CD4-positive, alpha-beta T cell treated with Interleukin-4 for 1 hour (primary cell): ENCODE measurements around the gene HNF1B.

Source experiments
- DNase-seq, 2 donors: peaks; one replicate each; pipeline ENCODE4 v3.0.0-alpha.2; 2020 to 2022

Gene HNF1B

GRCh38 chr17:37761059-37761458 lies 16.2 kb upstream of the HNF1B start:
- no peak for DNase-seq

- DNase-seq: no peak
Observed at GRCh38 chr17:37759014-37759637, 14.3 kb upstream of the HNF1B start.

GRCh38 chr17:37756051-37756450 lies 11.2 kb upstream of the HNF1B start:
- no peak for DNase-seq

DNA sequence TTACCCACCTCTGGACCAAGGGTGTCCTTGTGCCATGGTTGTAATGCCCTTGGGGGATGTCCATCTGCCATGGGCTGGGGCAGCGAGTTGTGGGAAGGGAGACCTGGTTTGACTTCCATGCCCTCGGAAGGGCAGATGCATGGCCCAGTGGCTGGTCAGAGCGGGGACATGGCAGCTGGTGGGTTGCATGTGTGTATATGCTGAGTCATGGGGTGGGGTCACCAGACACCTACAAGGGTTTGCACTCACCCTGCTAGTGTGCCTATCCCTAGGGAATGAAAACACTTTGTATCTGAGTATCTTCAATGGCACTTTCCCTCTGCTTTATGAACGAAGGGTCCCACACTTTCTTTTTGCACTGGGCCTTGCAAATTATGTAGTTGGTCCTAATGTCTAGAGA lies 10.6 kb upstream of the HNF1B start:
- DNase-seq: no peak

GRCh38 chr17:37754363-37754762 lies 9.5 kb upstream of the HNF1B start:
- DNase-seq: no peak

GRCh38 chr17:37752482-37752881 lies 7.6 kb upstream of the HNF1B start:
- no peak for DNase-seq

DNA sequence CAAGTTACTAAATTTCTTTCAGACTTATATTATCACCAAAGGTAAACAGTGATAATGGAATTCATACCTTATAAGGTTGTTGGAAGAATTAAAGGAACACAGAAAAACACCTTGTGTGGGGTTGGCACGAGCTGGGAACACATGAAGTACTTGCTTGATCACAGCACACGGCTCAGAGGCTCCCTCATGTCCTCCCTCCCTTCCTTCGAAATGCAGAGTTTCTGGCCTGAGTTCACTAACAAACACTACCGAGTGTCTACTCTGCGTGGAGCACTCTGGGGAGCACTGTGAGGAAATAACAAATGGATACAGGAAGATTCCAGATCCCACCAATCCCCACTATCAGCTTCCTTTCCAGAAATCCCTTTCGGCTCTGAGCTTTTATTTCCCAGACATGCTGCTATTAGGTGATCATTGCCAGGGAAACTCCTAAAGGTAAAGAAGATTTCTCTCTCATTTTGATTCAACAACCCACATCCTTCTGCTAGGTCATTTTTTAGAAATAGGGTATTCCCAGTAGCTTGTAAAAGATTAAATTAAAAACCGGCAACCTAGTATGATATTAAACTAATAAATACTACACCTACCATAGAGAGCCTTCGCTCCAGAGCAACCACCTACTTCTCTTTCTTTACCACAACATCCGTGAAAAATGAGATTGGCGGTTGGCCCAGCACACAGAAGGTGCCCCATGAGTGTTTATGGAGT lies 6.1 kb upstream of the HNF1B start:
- no peak for DNase-seq

GRCh38 chr17:37750292-37750691 lies 5.4 kb upstream of the HNF1B start:
- no peak for DNase-seq

DNA sequence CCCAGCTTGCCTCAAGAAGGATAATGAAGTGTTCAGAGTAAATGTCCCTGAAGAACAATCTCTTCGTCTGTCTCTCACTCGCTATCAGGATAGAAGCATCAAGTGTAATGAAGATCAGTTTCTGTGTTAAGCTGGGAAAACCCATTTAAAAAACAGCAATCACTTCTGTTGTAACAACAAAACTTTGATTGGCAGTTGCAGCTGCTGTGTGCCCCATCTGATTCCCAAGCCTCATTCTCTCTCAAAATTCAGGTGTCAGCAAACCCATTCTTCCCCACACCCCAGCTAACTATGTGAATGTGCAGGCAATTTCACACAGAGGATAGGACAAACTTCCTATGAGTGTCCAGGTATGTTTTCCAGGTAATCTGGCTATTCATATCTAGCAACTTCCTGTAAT lies 2.4 kb upstream of the HNF1B start:
- no peak for DNase-seq

DNA sequence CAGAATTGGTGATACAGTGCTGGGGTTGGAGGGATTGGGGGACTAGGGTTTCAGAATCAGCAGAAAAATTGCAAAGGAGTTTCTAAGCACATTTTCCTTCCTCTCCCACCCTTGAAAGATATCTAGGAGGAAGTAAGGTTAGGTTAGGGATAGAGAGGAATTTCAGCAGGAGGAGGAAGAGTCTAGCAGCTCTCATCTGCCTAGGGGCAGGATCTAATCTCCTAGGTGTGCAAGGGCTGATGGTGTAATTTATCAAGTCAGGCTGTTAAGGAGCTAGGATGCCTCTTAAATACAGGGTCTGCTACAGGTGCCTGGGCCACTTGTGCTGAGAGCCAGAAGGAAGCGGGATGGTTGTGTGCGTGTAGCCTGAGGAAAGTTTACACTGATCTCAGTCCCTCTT lies 1.8 kb upstream of the HNF1B start:
- DNase-seq: no peak

DNA sequence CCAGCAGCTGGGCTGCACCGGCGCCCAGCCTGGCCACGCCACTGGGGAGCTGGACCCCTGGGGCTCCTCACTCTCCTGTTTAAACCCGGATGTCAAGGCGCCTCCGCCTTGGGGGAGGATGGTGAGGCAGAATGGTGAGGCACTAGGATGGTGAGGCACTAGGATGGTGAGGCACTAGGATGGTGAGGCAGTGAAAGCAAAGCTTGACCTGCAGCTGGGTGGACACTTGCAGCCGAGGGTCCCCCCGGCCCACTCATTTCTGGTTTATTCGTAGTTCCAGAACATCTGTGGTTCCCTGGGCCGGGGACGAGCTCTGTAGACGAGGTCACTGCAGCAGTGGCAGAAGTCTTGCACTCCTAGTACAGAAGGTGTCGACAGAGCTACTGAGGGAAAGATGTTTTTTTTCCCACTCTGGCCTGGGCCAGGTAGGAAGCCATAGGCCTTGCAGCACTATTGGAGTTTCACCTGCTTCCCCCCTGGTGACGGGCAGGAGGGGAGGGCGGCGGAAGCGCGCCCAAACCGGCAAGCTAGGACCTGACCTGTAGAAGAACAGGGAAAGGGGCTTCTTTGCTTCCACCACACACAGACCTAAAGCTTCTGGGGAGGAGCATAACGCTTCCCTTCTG lies 1.1 kb upstream of the HNF1B start:
- DNase-seq: no peak

DNA sequence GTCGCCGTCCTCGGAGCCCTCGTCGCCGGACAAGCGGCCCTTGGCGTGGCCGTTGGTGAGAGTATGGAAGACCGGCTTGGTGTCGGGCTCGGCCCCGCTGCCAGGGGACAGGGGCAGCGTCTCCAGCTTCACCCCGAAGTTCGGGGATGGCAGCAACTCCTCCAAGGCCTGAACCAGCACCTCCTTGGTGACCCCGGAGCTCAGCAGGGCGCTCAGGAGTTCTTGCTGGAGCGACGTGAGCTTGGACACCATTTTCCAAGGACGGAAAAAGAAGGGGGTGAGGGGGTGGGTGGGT lies 279 bp downstream of the HNF1B start:
- no peak for DNase-seq

- DNase-seq: no peak
Observed at GRCh38 chr17:37743875-37744632, 805 bp downstream of the HNF1B start.

GRCh38 chr17:37743612-37743874 lies 1.3 kb downstream of the HNF1B start:
- DNase-seq: no peak

DNA sequence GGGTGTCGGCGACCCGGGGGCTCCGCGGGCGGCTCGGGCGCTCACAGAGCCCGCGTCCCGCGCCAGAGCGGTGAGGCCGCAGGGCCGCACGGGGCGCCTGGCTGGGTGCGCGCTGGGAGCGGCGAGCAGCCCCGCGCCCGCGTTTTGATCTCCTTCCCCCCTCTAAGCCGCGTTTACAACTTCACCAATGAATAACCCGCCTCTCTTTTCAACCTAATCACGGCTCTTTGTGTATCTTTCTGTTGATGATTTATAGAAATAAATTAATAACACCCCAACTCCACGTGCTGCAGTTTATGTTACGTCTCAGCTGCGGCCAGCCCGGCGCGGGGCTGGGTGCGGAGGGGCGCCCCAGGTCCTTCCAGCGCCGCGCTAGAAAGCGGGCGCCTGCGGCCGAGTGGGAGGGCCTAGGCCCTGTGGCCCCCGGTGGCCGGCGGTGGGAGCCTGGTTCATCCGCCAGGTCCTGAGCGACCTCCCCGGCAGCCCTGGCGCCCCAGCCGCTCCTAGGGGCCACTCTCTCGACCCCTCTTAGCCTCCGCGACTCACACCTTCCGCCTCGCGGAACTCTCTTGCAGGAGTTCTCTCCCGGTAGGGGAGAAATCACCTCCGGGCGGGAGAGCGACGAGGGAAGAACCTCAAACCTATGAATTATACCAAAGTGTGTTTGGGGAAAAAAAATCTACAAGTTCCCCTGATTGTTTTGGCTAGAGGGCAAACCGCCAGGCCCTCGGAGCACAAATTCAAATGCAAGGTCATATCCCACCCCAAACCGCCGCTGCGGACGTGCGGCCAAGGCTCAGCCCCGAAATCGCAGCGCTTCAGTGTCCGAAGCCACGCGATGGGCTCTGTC lies 1.9 kb downstream of the HNF1B start:
- no peak for DNase-seq

DNA sequence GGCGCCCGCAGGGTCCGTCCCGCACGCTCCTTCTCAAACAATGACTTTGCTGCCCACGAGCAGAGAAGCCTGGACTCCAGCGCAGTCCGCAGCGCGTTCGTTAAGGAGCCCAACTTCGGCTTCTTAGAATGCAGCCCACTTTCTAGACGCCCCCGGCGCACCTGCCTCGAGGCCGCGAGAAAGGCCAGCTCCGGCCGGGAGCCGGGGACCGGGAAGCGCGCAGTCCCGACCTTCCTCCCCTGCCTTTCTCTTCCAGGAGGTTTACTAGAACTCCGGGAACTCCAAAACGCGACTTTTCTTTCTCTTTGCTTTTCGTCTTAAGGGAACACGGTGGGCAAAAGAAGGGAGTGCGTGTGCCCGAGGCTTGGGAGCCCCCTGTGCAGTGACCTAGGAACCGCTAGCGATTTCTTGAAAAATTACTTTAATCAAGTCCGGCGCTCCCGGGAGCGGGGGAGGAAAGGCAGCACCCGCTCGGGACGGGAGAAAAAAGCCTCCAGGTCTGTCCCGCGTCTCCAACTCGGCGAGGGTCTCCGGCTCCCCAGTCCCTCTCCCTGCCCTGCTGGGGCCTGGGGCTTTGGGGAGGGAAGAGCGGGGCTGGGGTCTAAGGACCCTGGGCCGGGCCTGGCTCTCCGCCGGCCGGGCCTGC lies 2.6 kb downstream of the HNF1B start:
- no peak for DNase-seq

GRCh38 chr17:37741341-37742115 lies 3.3 kb downstream of the HNF1B start:
- DNase-seq: no peak

GRCh38 chr17:37740915-37741314 lies 3.9 kb downstream of the HNF1B start:
- DNase-seq: no peak

GRCh38 chr17:37737971-37738370 lies 6.9 kb downstream of the HNF1B start:
- no peak for DNase-seq

DNA sequence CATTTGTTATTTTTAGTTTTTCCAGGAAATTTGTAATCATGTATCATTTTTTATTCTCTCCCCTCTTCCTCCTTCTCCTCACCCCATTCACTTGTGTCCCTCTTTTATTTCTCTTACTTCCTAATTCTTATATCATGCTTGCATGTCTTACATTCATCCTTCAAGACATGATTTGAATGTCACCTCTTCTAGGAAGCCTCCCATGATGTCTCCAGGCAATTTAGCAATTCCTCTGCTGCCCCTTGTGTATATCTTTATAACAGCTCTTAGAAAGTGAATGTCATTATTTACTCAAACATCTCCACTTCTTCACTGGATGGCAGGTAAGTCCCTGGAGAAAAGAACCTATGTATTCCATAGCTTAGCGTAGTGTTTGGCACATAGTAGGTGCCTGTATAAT lies 7.8 kb downstream of the HNF1B start:
- DNase-seq: no peak

DNA sequence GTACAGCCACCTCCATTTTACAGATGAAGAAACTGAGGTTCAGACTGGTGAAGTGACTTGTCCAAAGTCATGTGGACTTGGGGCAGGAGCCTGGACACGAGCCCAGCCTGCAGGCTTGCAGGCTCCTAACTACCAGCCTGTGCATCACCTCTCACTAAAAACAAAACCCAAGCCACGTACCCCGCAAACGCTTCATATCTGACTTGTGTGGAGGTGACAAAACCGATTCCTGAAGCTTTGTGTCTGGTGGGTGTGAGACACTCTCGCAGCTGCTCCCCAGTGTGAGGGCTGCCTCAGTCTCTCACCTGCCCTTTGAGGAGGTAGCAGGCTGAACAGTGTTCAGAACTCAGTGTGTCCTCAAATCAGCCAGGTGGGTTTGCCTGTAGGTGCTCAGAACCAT lies 8.4 kb downstream of the HNF1B start:
- DNase-seq: no peak

DNA sequence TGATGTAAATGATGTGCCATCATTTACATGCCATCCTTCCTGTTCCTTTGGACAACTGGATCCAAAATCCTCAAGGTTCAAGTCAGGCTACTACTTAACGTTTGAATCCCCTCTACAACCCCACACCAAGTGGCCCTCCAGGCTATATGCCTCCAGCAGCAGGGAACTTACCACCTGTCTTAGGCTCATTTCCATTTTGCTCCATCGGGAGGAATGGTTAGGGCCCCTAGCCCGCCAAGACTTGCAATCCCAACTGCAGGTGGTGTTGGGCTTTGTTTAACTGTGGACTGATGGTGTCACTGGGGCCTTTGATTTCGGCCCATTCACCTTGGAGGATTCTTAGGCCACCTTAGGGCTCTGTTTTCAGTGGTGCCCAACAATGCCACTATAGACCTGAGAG lies 9.7 kb downstream of the HNF1B start:
- no peak for DNase-seq
